ENCODE data around the gene RSAD2. TPM values are rescaled to one million over a fixed set of nuclear protein-coding genes. Genes with fewer than 3 reads are reported as not detected.
A peak's percentile ranks its signal among the peaks of the same experiment; 100 is the strongest.

The RSAD2 gene
- 1 to 10 TPM; 1.8 to 7.0 (median 5.7) TPM for total RNA-seq

GRCh38 chr2:6877402-6878304 is at the start of gene RSAD2:
RSAD2 (plus strand) TSS chr2:6877777; CDS start chr2:6877801, 24 bp downstream.
- Histone ChIP-seq H3K27me3 (no peaks in the 10 kb centered on the region), H3K4me3 (peak within 1 kb of the TSS; percentile 58 to 90), H3K9me3 (no peaks in the 10 kb centered on the region), H3K36me3 (no peaks in the 10 kb centered on the region), H3K4me1 (peaks cover 0 to 27% (median 2%) of the 10 kb centered on the region in 3 donors), H3K27ac (peak within 1 kb of the TSS; percentile 44 to 77 (median 60))
- TF ChIP-seq POLR2A (IDR thresholded peaks at IDR 0.05) (no peak), EP300 (IDR thresholded peaks at IDR 0.05) (no peak), POLR2AphosphoS5 (IDR thresholded peaks at IDR 0.05) (no peak), CTCF (IDR thresholded peaks at IDR 0.05) (no peak)
- WGBS, 2 donors (ENCODE audit: low coverage in 1 of 2): 11 to 23% methylated on average over 6 to 7 of the region's 10 CpGs
- ATAC-seq: peak; percentile 76

- Histone ChIP-seq H3K9me3 (peaks cover 0 to 15% (median 0%) of the 10 kb centered on the region in 3 donors), H3K27me3 (no peaks in the 10 kb centered on the region), H3K36me3 (no peaks in the 10 kb centered on the region), H3K27ac (no peak overlapping the region), H3K4me1 (peaks cover 0 to 7% (median 0%) of the 10 kb centered on the region in 3 donors), H3K4me3 (no peak overlapping the region)
- 2 to 8% methylated on average over 2 of the region's 2 CpGs for WGBS, 2 donors (ENCODE audit: low coverage in 1 of 2)
- no peak for ATAC-seq
- peak; percentile 19 to 46 (median 36) for TF ChIP-seq CTCF (IDR thresholded peaks at IDR 0.05)
- TF ChIP-seq POLR2A (IDR thresholded peaks at IDR 0.05): no peak
Observed at GRCh38 chr2:6828299-6828584, 49.3 kb upstream of the RSAD2 start.

- TF ChIP-seq POLR2A (IDR thresholded peaks at IDR 0.05) (no peak), CTCF (IDR thresholded peaks at IDR 0.05) (no peak), EP300 (IDR thresholded peaks at IDR 0.05) (no peak), POLR2AphosphoS5 (IDR thresholded peaks at IDR 0.05) (no peak)
- no peak for ATAC-seq
- peaks cover 0 to 7% (median 0%) of the 10 kb centered on the region in 3 donors for H3K4me1 ChIP-seq
- H3K27me3 ChIP-seq: no peaks in the 10 kb centered on the region
- H3K9me3 ChIP-seq: peaks cover 0 to 28% (median 0%) of the 10 kb centered on the region in 3 donors
- H3K4me3 ChIP-seq: no peak overlapping the region
- whole genome bisulfite sequencing, 2 donors (ENCODE audit: low coverage in 1 of 2): 50 to 58% methylated on average over 1 of the region's 1 CpG
- H3K27ac ChIP-seq: no peak overlapping the region
- no peaks in the 10 kb centered on the region for H3K36me3 ChIP-seq
Observed at GRCh38 chr2:6831229-6831628, 46.3 kb upstream of the RSAD2 start.

GRCh38 chr2:6832596-6833299 is 44.8 kb upstream of the RSAD2 start:
- H3K4me1 ChIP-seq: peaks cover 0 to 5% (median 0%) of the 10 kb centered on the region in 3 donors
- no peaks in the 10 kb centered on the region for H3K36me3 ChIP-seq
- no peak for ATAC-seq
- 0 to 54% methylated on average over 1 to 2 of the region's 2 CpGs for WGBS, 2 donors (ENCODE audit: low coverage in 1 of 2)
- peaks cover 0 to 28% (median 0%) of the 10 kb centered on the region in 3 donors for H3K9me3 ChIP-seq
- no peak overlapping the region for H3K27ac ChIP-seq
- H3K27me3 ChIP-seq: no peaks in the 10 kb centered on the region
- TF ChIP-seq POLR2A (IDR thresholded peaks at IDR 0.05) (no peak), CTCF (IDR thresholded peaks at IDR 0.05) (no peak), POLR2AphosphoS5 (IDR thresholded peaks at IDR 0.05) (no peak)
- H3K4me3 ChIP-seq: no peak overlapping the region
